ENCODE results near the gene SIX5.
"Not testable (repeated sequence)": the region's sequence is repeated elsewhere in the genome, so short reads cannot be mapped to it uniquely, and the experiment has no call there.

The SIX5 gene

GRCh38 chr19:45757695-45758094 lies 11.4 kb downstream of the SIX5 start:
- peaks cover 21% of the 10 kb centered on the region for H3K27me3 Mint-ChIP-seq
- no peaks in the 10 kb centered on the region for H3K9me3 Mint-ChIP-seq
- H3K27ac Mint-ChIP-seq: no peak overlapping the region
- H3K4me1 Mint-ChIP-seq: no peaks in the 10 kb centered on the region
- H3K4me3 Mint-ChIP-seq: no peak overlapping the region
- ATAC-seq (no peak), DNase-seq (no peak)

- H3K9me3 Mint-ChIP-seq: no peaks in the 10 kb centered on the region
- no peak overlapping the region for H3K4me3 Mint-ChIP-seq
Measured at GRCh38 chr19:45754323-45754722, 14.7 kb downstream of the SIX5 start.

GRCh38 chr19:45753548-45753947 lies 15.5 kb downstream of the SIX5 start:
- DNase-seq (no peak), ATAC-seq (no peak)
- Mint-ChIP-seq H3K4me1 (no peaks in the 10 kb centered on the region), H3K27ac (no peak overlapping the region), H3K27me3 (peaks cover 9% of the 10 kb centered on the region), H3K9me3 (no peaks in the 10 kb centered on the region), H3K4me3 (no peak overlapping the region)

More at GRCh38 chr19:45754323-45754722, 14.7 kb downstream of the SIX5 start:
- Mint-ChIP-seq H3K27ac (no peak overlapping the region), H3K27me3 (peaks cover 9% of the 10 kb centered on the region), H3K4me1 (no peaks in the 10 kb centered on the region)
- no peak for ATAC-seq
- no peak for DNase-seq

- Mint-ChIP-seq H3K27me3 (peaks cover 11% of the 10 kb centered on the region), H3K9me3 (no peaks in the 10 kb centered on the region), H3K27ac (no peak overlapping the region), H3K4me1 (no peaks in the 10 kb centered on the region), H3K4me3 (no peak overlapping the region)
- DNase-seq (no peak), ATAC-seq (no peak)
Measured at GRCh38 chr19:45752639-45753038, 16.4 kb downstream of the SIX5 start.

GRCh38 chr19:45751483-45751882 lies 17.6 kb downstream of the SIX5 start:
- not testable (repeated sequence) for H3K4me1 Mint-ChIP-seq, DNase-seq, ATAC-seq, H3K9me3 Mint-ChIP-seq, H3K4me3 Mint-ChIP-seq, H3K27ac Mint-ChIP-seq
- H3K27me3 Mint-ChIP-seq: peaks cover 11% of the 10 kb centered on the region

GRCh38 chr19:45747513-45747912 lies 21.5 kb downstream of the SIX5 start:
- peak overlapping the region in 1 of 2 donors; percentile 13 for H3K27ac Mint-ChIP-seq
- H3K4me1 Mint-ChIP-seq: no peaks in the 10 kb centered on the region
- H3K9me3 Mint-ChIP-seq: no peaks in the 10 kb centered on the region
- DNase-seq (no peak), ATAC-seq (no peak)
- H3K27me3 Mint-ChIP-seq: peaks cover 19% of the 10 kb centered on the region
- H3K4me3 Mint-ChIP-seq: no peak overlapping the region

GRCh38 chr19:45746866-45747265 lies 22.2 kb downstream of the SIX5 start:
- H3K27ac Mint-ChIP-seq: no peak overlapping the region
- ATAC-seq (no peak), DNase-seq (no peak)
- no peaks in the 10 kb centered on the region for H3K9me3 Mint-ChIP-seq
- no peak overlapping the region for H3K4me3 Mint-ChIP-seq
- no peaks in the 10 kb centered on the region for H3K4me1 Mint-ChIP-seq
- H3K27me3 Mint-ChIP-seq: peaks cover 19% of the 10 kb centered on the region

- ATAC-seq (no peak), DNase-seq (no peak)
- no peaks in the 10 kb centered on the region for H3K9me3 Mint-ChIP-seq
- no peak overlapping the region for H3K4me3 Mint-ChIP-seq
- H3K27me3 Mint-ChIP-seq: peaks cover 19% of the 10 kb centered on the region
- H3K27ac Mint-ChIP-seq: no peak overlapping the region
- H3K4me1 Mint-ChIP-seq: no peaks in the 10 kb centered on the region
Measured at GRCh38 chr19:45745606-45746005, 23.4 kb downstream of the SIX5 start.

- H3K4me1 Mint-ChIP-seq: no peaks in the 10 kb centered on the region
Measured at GRCh38 chr19:45742969-45743368, 26.1 kb downstream of the SIX5 start.

GRCh38 chr19:45739498-45740439 lies 29.3 kb downstream of the SIX5 start:
- Mint-ChIP-seq H3K4me3 (no peak overlapping the region), H3K27ac (peak overlapping the region in 1 of 2 donors; percentile 52), H3K4me1 (no peaks in the 10 kb centered on the region), H3K27me3 (peaks cover 4% of the 10 kb centered on the region), H3K9me3 (no peaks in the 10 kb centered on the region)
- DNase-seq (no peak), ATAC-seq (no peak)

More at GRCh38 chr19:45742969-45743368, 26.1 kb downstream of the SIX5 start:
- ATAC-seq (no peak), DNase-seq (no peak)
- H3K27ac Mint-ChIP-seq: no peak overlapping the region
- no peak overlapping the region for H3K4me3 Mint-ChIP-seq
- no peaks in the 10 kb centered on the region for H3K9me3 Mint-ChIP-seq
- H3K27me3 Mint-ChIP-seq: peaks cover 19% of the 10 kb centered on the region

GRCh38 chr19:45733160-45733810 lies 35.8 kb downstream of the SIX5 start, which contains the start of gene MEIOSIN:
MEIOSIN (plus strand) TSS chr19:45733439; CDS start chr19:45735377, 1,938 bp downstream.
- H3K27me3 Mint-ChIP-seq: no peaks in the 10 kb centered on the region
- no peak within 1 kb of the TSS for H3K27ac Mint-ChIP-seq
- H3K9me3 Mint-ChIP-seq: no peaks in the 10 kb centered on the region
- DNase-seq (no peak), ATAC-seq (no peak)
- H3K4me1 Mint-ChIP-seq: peaks cover 26% of the 10 kb centered on the region
- H3K4me3 Mint-ChIP-seq: no peak within 1 kb of the TSS

- Mint-ChIP-seq H3K27me3 (no peaks in the 10 kb centered on the region), H3K4me3 (peak within 1 kb of the TSS; percentile 94 to 98), H3K4me1 (peaks cover 44% of the 10 kb centered on the region), H3K9me3 (no peaks in the 10 kb centered on the region), H3K27ac (peak within 1 kb of the TSS; percentile 94 to 97)
- ATAC-seq: peak; percentile 99
- peak; percentile 85 to 94 for DNase-seq
Measured at GRCh38 chr19:45730368-45731288, 38.4 kb downstream of the SIX5 start, which contains the start of gene FBXO46. FBXO46 (minus strand) TSS chr19:45730896; CDS start chr19:45713495, 17,401 bp downstream.

GRCh38 chr19:45729800-45730290 lies 39.2 kb downstream of the SIX5 start:
- ATAC-seq: no peak
- peak overlapping the region; percentile 94 to 98 for H3K4me3 Mint-ChIP-seq
- peak overlapping the region; percentile 94 to 97 for H3K27ac Mint-ChIP-seq
- DNase-seq: no peak
- no peaks in the 10 kb centered on the region for H3K27me3 Mint-ChIP-seq
- peaks cover 44% of the 10 kb centered on the region for H3K4me1 Mint-ChIP-seq
- H3K9me3 Mint-ChIP-seq: no peaks in the 10 kb centered on the region

- ATAC-seq, H3K9me3 Mint-ChIP-seq, DNase-seq, H3K27me3 Mint-ChIP-seq, H3K27ac Mint-ChIP-seq: not testable (repeated sequence)
- Mint-ChIP-seq H3K4me3 (peak overlapping the region; percentile 27 to 56), H3K4me1 (peaks cover 50% of the 10 kb centered on the region)
Measured at GRCh38 chr19:45728683-45729082, 40.4 kb downstream of the SIX5 start.

- not testable (repeated sequence) for ATAC-seq, H3K9me3 Mint-ChIP-seq, H3K27ac Mint-ChIP-seq, DNase-seq, H3K27me3 Mint-ChIP-seq
- peak overlapping the region in 1 of 2 donors; percentile 22 for H3K4me3 Mint-ChIP-seq
- peaks cover 59% of the 10 kb centered on the region for H3K4me1 Mint-ChIP-seq
Measured at GRCh38 chr19:45720065-45720464, 49.0 kb downstream of the SIX5 start.

All from stimulated activated naive CD8-positive, alpha-beta T cell treated with anti-CD3 and anti-CD28 coated beads, Interleukin-15, amount 100 ng/mL, for 72 hours (primary cell).